Measurements from ENCODE around the gene ZNF841. TPM values are rescaled to one million over a fixed set of nuclear protein-coding genes. Genes with fewer than 3 reads are reported as not detected.
A peak's percentile ranks its signal among the peaks of the same experiment; 100 is the strongest.

Gene ZNF841
- total and polyA plus RNA-seq, 2 of the 13 experiments (the other 11 are each of a cell fraction or from before 2014, with no cell fraction given): 6.2 to 14.2 TPM

- TF ChIP-seq, protein P1, sequence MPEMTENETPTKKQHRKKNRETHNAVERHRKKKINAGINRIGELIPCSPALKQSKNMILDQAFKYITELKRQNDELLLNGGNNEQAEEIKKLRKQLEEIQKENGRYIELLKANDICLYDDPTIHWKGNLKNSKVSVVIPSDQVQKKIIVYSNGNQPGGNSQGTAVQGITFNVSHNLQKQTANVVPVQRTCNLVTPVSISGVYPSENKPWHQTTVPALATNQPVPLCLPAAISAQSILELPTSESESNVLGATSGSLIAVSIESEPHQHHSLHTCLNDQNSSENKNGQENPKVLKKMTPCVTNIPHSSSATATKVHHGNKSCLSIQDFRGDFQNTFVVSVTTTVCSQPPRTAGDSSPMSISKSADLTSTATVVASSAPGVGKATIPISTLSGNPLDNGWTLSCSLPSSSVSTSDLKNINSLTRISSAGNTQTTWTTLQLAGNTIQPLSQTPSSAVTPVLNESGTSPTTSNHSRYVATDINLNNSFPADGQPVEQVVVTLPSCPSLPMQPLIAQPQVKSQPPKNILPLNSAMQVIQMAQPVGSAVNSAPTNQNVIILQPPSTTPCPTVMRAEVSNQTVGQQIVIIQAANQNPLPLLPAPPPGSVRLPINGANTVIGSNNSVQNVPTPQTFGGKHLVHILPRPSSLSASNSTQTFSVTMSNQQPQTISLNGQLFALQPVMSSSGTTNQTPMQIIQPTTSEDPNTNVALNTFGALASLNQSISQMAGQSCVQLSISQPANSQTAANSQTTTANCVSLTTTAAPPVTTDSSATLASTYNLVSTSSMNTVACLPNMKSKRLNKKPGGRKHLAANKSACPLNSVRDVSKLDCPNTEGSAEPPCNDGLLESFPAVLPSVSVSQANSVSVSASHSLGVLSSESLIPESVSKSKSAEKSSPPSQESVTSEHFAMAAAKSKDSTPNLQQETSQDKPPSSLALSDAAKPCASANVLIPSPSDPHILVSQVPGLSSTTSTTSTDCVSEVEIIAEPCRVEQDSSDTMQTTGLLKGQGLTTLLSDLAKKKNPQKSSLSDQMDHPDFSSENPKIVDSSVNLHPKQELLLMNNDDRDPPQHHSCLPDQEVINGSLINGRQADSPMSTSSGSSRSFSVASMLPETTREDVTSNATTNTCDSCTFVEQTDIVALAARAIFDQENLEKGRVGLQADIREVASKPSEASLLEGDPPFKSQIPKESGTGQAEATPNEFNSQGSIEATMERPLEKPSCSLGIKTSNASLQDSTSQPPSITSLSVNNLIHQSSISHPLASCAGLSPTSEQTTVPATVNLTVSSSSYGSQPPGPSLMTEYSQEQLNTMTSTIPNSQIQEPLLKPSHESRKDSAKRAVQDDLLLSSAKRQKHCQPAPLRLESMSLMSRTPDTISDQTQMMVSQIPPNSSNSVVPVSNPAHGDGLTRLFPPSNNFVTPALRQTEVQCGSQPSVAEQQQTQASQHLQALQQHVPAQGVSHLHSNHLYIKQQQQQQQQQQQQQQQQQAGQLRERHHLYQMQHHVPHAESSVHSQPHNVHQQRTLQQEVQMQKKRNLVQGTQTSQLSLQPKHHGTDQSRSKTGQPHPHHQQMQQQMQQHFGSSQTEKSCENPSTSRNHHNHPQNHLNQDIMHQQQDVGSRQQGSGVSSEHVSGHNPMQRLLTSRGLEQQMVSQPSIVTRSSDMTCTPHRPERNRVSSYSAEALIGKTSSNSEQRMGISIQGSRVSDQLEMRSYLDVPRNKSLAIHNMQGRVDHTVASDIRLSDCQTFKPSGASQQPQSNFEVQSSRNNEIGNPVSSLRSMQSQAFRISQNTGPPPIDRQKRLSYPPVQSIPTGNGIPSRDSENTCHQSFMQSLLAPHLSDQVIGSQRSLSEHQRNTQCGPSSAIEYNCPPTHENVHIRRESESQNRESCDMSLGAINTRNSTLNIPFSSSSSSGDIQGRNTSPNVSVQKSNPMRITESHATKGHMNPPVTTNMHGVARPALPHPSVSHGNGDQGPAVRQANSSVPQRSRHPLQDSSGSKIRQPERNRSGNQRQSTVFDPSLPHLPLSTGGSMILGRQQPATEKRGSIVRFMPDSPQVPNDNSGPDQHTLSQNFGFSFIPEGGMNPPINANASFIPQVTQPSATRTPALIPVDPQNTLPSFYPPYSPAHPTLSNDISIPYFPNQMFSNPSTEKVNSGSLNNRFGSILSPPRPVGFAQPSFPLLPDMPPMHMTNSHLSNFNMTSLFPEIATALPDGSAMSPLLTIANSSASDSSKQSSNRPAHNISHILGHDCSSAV (CRISPR knock-in tag; IDR thresholded peaks at IDR 0.05; ENCODE audit: borderline replicate concordance): no peak
- TF ChIP-seq ZBTB4 (CRISPR knock-in tag; IDR thresholded peaks at IDR 0.05; ENCODE audit: borderline replicate concordance): no peak
- no peak; the same call in none of the 2 replicates for TF ChIP-seq ZNF331 (CRISPR knock-in tag; IDR thresholded peaks at IDR 0.05)
- TF ChIP-seq HOXA3 (CRISPR knock-in tag; IDR thresholded peaks at IDR 0.05): peak; percentile 79; the same call in 1 of the 2 replicates
- TF ChIP-seq NR2F1 (CRISPR knock-in tag; IDR thresholded peaks at IDR 0.05): 0 out of 4 replicates have a peak, but pooled peaks have one; percentile 8 to 9
- TF ChIP-seq GZF1 (CRISPR knock-in tag; IDR thresholded peaks at IDR 0.05): no peak
- no peak for TF ChIP-seq ZNF562 (CRISPR knock-in tag; IDR thresholded peaks at IDR 0.05; ENCODE audit: borderline replicate concordance)
- peak; percentile 61; the same call in 1 of the 2 replicates for TF ChIP-seq SRY (CRISPR knock-in tag; IDR thresholded peaks at IDR 0.05)
- no peak for TF ChIP-seq KMT2A (CRISPR knock-in tag; IDR thresholded peaks at IDR 0.05)
- no peak for TF ChIP-seq RFXAP (CRISPR knock-in tag; IDR thresholded peaks at IDR 0.05; ENCODE audit: borderline replicate concordance)
- no peak for TF ChIP-seq ZNF781 (CRISPR knock-in tag; IDR thresholded peaks at IDR 0.05; ENCODE audit: borderline replicate concordance, not compliant biosample characterization)
- TF ChIP-seq ZNF678 (CRISPR knock-in tag; IDR thresholded peaks at IDR 0.05): no peak
- peak; percentile 42; the same call in 1 of the 2 replicates for TF ChIP-seq GLI4 (CRISPR knock-in tag; IDR thresholded peaks at IDR 0.05; ENCODE audit: borderline replicate concordance)
- no peak for TF ChIP-seq PRPF4 (IDR thresholded peaks at IDR 0.05; ENCODE audit: low read depth, low read length, poor library complexity, severe bottlenecking)
- TF ChIP-seq RBFOX2 (IDR thresholded peaks at IDR 0.05; ENCODE audit: low read depth, low read length): peak; percentile 79
- peak; percentile 92 for TF ChIP-seq ELF1 (CRISPR knock-in tag; IDR thresholded peaks at IDR 0.05)
- TF ChIP-seq ZNF354B (CRISPR knock-in tag; IDR thresholded peaks at IDR 0.05): no peak
Measured at GRCh38 chr19:52048555-52049501, 46.7 kb downstream of the ZNF841 start, which contains the start of gene ZNF432 (continued).

Measured in HepG2 (cell line).